Parathyroid adenoma (tissue), 2 donors: ENCODE measurements around the gene ANO10.
"Not testable (repeated sequence)": the region's sequence is repeated elsewhere in the genome, so short reads cannot be mapped to it uniquely, and the experiment has no call there.

ENCODE experiments used
- H2AFZ ChIP-seq: fragments of 300-600 bp; sonication (generic); one replicate; pipeline ENCODE4 v1.7.0; 2017; ENCODE audit warnings: antibody characterized with exemption, mild to moderate bottlenecking
- H3K27ac ChIP-seq: fragments of 300-600 bp; sonication (generic); one replicate; pipeline ENCODE4 v1.7.0; 2017
- H3K27me3 ChIP-seq: fragments of 300-600 bp; sonication (generic); one replicate; pipeline ENCODE4 v1.7.0; 2017; ENCODE audit warnings: low read length; ENCODE audit not compliant: control insufficient read depth, insufficient read depth
- H3K36me3 ChIP-seq: fragments of 300-600 bp; sonication (generic); one replicate; pipeline ENCODE4 v1.7.0; 2017; ENCODE audit warnings: low read length; ENCODE audit not compliant: control insufficient read depth, insufficient read depth
- H3K4me1 ChIP-seq: fragments of 300-600 bp; sonication (generic); one replicate; pipeline ENCODE4 v1.7.0; 2017; ENCODE audit warnings: control low read depth
- H3K4me2 ChIP-seq: fragments of 300-600 bp; sonication (generic); one replicate; pipeline ENCODE4 v1.7.0; 2017; ENCODE audit warnings: low read length
- H3K4me3 ChIP-seq: fragments of 300-600 bp; sonication (generic); one replicate; pipeline ENCODE4 v1.7.0; 2017; ENCODE audit warnings: low read depth, low read length
- H3K79me2 ChIP-seq: fragments of 300-600 bp; sonication (generic); one replicate; pipeline ENCODE4 v1.7.0; 2017; ENCODE audit warnings: control low read depth
- H3K9ac ChIP-seq: fragments of 300-600 bp; sonication (generic); one replicate; pipeline ENCODE4 v1.7.0; 2017; ENCODE audit warnings: mild to moderate bottlenecking
- H3K9me3 ChIP-seq: fragments of 300-600 bp; sonication (generic); one replicate; pipeline ENCODE4 v1.7.0; 2017; ENCODE audit warnings: low read length; ENCODE audit not compliant: control insufficient read depth
- CTCF ChIP-seq: fragments of 300-600 bp; sonication (generic); IDR thresholded peaks from one replicate; pipeline ENCODE4 v1.7.0; 2017; ENCODE audit warnings: antibody characterized with exemption, mild to moderate bottlenecking
- donor health status: primary hyperparathyroidism.

The ANO10 gene

DNA sequence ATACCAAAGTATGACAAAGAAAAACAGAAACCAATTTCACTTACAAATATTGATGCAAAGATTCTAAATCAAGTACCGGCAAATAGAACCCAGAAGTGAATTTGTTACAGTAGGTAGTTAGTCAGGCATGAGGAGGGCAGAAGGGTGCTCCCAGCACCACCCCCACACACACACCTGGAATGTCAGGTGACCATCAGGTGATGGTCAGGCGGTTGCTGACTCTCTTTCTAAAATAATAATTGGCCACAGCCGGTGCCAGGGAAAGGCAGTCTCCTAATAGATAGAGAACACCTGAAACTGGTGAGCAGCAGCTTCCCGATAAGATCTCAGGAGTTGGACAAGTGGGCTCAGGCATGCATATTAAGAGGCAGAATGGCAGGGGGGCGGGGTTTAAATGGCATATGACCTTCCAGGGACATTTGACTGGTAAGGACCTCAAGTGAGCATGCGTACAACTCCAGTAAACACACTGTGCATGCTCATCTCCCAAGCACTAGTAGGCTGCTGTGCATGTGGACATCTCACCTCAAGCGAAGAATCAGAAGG, 131.1 kb downstream of the ANO10 start:
- no peaks in the 10 kb centered on the region for H3K36me3 ChIP-seq
- no peak overlapping the region for H3K9ac ChIP-seq
- H3K27me3 ChIP-seq: no peaks in the 10 kb centered on the region
- peak overlapping the region; percentile 72 for H2AFZ ChIP-seq
- H3K9me3 ChIP-seq: no peaks in the 10 kb centered on the region
- peak overlapping the region; percentile 87 for H3K27ac ChIP-seq
- no peak overlapping the region for H3K4me2 ChIP-seq
- peaks cover 15% of the 10 kb centered on the region for H3K4me1 ChIP-seq
- no peak for TF ChIP-seq CTCF
- H3K79me2 ChIP-seq: no peaks in the 10 kb centered on the region
- H3K4me3 ChIP-seq: no peak overlapping the region

DNA sequence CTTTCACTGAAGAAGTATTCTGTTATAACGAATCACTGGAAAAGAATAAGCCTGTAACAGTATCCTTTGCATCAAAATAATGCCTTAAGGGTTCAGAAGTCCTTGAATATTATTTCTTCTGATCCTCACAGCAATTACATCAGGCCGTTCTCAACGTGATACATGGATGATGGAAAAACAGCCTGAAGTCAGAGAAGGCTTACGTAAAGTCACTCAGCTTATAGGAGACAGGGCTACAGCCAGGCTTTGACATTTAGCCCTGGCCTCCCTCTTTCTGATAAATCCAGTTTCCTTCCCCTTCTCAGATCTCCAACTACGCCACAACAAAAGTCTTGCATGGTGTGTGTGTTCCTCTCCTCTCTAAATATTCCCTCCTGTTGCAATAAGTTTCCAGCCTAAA, 131.9 kb downstream of the ANO10 start:
- no peaks in the 10 kb centered on the region for H3K36me3 ChIP-seq
- H3K9ac ChIP-seq: no peak overlapping the region
- H3K27me3 ChIP-seq: no peaks in the 10 kb centered on the region
- no peaks in the 10 kb centered on the region for H3K9me3 ChIP-seq
- H3K4me2 ChIP-seq: no peak overlapping the region
- peaks cover 15% of the 10 kb centered on the region for H3K4me1 ChIP-seq
- H2AFZ ChIP-seq: peak overlapping the region; percentile 72
- TF ChIP-seq CTCF: no peak
- H3K79me2 ChIP-seq: no peaks in the 10 kb centered on the region
- H3K27ac ChIP-seq: peak overlapping the region; percentile 87
- H3K4me3 ChIP-seq: no peak overlapping the region

DNA sequence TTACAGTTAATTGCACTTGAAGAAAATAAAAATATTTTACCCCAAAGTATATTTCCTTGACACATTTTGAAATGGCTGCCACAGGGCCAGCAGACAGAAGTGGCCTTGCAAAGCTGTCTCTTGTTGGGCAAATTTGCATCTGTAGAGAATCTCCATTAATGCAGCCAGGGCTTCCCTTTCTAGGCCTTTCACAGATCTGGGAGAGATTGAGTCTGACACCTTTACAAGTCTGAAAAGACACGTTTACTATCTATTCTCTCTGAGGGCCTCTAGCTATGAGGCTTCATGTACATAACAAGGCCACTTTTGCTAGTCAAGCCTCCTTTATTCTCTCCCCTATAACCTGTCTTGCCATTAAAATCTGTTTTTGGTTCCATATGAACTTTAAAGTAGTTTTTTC, 135.9 kb downstream of the ANO10 start:
- Histone ChIP-seq H3K4me3 (no peak overlapping the region), H3K36me3 (no peaks in the 10 kb centered on the region), H3K27me3 (no peaks in the 10 kb centered on the region), H3K4me1 (peaks cover 13% of the 10 kb centered on the region), H3K9me3 (no peaks in the 10 kb centered on the region), H3K4me2 (no peak overlapping the region), H3K27ac (no peak overlapping the region), H3K79me2 (no peaks in the 10 kb centered on the region), H3K9ac (no peak overlapping the region), H2AFZ (no peak overlapping the region)
- TF ChIP-seq CTCF: no peak

DNA sequence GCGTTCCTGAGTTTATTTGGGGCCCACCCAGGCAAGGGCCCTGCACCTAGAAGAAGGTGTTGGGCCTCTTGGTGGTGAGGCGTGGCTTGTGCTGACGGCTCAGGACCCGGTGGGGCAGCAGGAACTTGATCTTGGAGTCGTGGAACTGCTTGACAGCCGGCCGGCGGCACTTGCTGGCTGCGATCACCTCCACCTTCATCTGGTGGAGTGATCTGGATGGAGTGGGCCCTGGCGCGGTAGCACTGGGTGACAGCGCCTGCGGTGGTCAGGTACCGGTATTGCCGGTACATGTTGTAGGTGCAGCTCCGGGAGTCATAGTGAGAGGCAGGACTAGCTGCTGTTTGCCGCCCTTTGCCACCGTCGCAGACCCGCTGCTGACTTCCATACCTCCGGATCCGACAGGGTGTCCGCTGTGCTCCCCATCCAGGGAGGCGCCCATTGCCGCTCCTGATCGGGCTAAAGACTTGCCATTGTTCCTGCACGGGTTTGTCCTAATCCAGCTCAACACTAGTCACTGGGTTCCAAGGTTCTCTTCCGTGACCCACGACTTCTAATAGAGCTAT, 136.8 kb downstream of the ANO10 start:
- no peak overlapping the region for H3K4me3 ChIP-seq
- H3K9me3 ChIP-seq: no peaks in the 10 kb centered on the region
- no peak overlapping the region for H3K27ac ChIP-seq
- H3K9ac ChIP-seq: no peak overlapping the region
- no peaks in the 10 kb centered on the region for H3K36me3 ChIP-seq
- no peaks in the 10 kb centered on the region for H3K27me3 ChIP-seq
- no peaks in the 10 kb centered on the region for H3K79me2 ChIP-seq
- no peak overlapping the region for H2AFZ ChIP-seq
- peaks cover 4% of the 10 kb centered on the region for H3K4me1 ChIP-seq
- TF ChIP-seq CTCF: no peak
- H3K4me2 ChIP-seq: no peak overlapping the region

- Histone ChIP-seq H3K4me1 (peaks cover 8% of the 10 kb centered on the region), H3K27me3 (no peaks in the 10 kb centered on the region), H3K27ac (no peak overlapping the region), H3K9ac (no peak overlapping the region), H3K36me3 (no peaks in the 10 kb centered on the region), H3K9me3 (no peaks in the 10 kb centered on the region), H3K4me3 (no peak overlapping the region), H3K4me2 (no peak overlapping the region), H2AFZ (no peak overlapping the region), H3K79me2 (no peaks in the 10 kb centered on the region)
- no peak for TF ChIP-seq CTCF
Measured at GRCh38 chr3:43481375-43481774, 140.4 kb downstream of the ANO10 start.

DNA sequence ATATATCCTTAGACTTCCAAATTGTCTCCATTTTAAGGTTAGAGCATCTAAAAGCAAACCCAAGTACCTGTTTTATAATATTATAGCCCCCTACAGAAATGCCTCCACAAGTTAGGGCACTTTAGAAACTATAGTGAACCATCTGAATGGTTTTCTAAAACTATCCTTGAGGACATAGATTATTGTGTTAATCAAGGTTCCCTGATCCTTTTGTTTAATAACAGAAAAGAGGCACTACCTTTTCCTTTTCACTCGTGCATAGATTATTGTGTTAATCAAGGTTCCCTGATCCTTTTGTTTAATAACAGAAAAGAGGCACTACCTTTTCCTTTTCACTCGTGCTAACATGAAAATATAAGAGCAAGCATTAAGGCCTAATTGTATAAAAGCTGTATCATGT, 143.0 kb downstream of the ANO10 start:
- not testable (repeated sequence) for H3K27ac ChIP-seq, H3K4me1 ChIP-seq, H3K9me3 ChIP-seq, H3K9ac ChIP-seq, H3K4me3 ChIP-seq, H3K79me2 ChIP-seq, H2AFZ ChIP-seq, H3K36me3 ChIP-seq, H3K4me2 ChIP-seq, H3K27me3 ChIP-seq
